Right lobe of liver (tissue), 4 donors: ENCODE measurements around the gene PRR29.

Source experiments
- POLR2A ChIP-seq: fragments of 450-650 bp; IDR thresholded peaks from one replicate; pipeline ENCODE4 v1.6.1; 2017; ENCODE audit warnings: antibody characterized with exemption, mild to moderate bottlenecking
- TF ChIP-seq, protein P1 (sequence below), 4 donors: fragments of 200-600 bp in 3 of 4; fragments of 450-650 bp in 1 of 4; IDR thresholded peaks; one replicate each; pipeline versions ENCODE4 v1.5.1 to v1.8.0; 2016 to 2022; ENCODE audit warnings: antibody characterized with exemption in 4 of 4, mild to moderate bottlenecking in 2 of 4
- donor health status: DM: no; HTN: no; CAD: no.
- donor health status: DM: no; HTN: no; CAD: no.
- donor health status: DM: no; HTN: yes; CAD: no.

GRCh38 chr17:64038331-64039105, 40.4 kb downstream of the PRR29 start:
- TF ChIP-seq, protein P1, sequence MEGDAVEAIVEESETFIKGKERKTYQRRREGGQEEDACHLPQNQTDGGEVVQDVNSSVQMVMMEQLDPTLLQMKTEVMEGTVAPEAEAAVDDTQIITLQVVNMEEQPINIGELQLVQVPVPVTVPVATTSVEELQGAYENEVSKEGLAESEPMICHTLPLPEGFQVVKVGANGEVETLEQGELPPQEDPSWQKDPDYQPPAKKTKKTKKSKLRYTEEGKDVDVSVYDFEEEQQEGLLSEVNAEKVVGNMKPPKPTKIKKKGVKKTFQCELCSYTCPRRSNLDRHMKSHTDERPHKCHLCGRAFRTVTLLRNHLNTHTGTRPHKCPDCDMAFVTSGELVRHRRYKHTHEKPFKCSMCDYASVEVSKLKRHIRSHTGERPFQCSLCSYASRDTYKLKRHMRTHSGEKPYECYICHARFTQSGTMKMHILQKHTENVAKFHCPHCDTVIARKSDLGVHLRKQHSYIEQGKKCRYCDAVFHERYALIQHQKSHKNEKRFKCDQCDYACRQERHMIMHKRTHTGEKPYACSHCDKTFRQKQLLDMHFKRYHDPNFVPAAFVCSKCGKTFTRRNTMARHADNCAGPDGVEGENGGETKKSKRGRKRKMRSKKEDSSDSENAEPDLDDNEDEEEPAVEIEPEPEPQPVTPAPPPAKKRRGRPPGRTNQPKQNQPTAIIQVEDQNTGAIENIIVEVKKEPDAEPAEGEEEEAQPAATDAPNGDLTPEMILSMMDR (IDR thresholded peaks at IDR 0.05), result no peak
- no peak for TF ChIP-seq POLR2A
